OCI-LY7 (cell line): ENCODE data around the gene LRRTM3. TPM values are rescaled to one million over a fixed set of nuclear protein-coding genes. Genes with fewer than 3 reads are reported as not detected.

Experiments used
- BruUV-seq: library from RNA; stranded (reverse); fragments of 400-500 nt; replicated peaks from 2 replicates; lab custom pipeline; 2021; lab: Mats Ljungman, UMichigan
- CTCF ChIA-PET: fragments of 300-600 bp; sonication (Branson Sonifier 250); formaldehyde crosslinking; loops from one replicate; lab custom pipeline; 2022; ENCODE audit warnings: antibody characterized with exemption; ENCODE audit not compliant: unreplicated experiment; lab: Charles Lee
- POLR2A ChIA-PET: fragments of 300-600 bp; sonication (Branson Sonifier 250); formaldehyde crosslinking; loops from one replicate; lab custom pipeline; 2022; ENCODE audit warnings: antibody characterized with exemption; lab: Charles Lee
- DNase-seq: peaks from one replicate; pipeline ENCODE4 v3.0.0-alpha.2; 2015; ENCODE audit warnings: low spot score
- H2AFZ ChIP-seq: fragments of 200-600 bp; sonication (generic), shearing (Covaris generic); 2 replicates; pipeline ENCODE4 v1.6.1; 2014; ENCODE audit warnings: mild to moderate bottlenecking, antibody characterized with exemption, low read length, moderate library complexity
- H3K27ac ChIP-seq: fragments of 200-600 bp; sonication (generic); 2 replicates; pipeline ENCODE4 v1.5.1; 2014; ENCODE audit warnings: mixed run types, low read depth, mild to moderate bottlenecking, moderate library complexity, low read length, inconsistent platforms; ENCODE audit not compliant: poor library complexity, severe bottlenecking
- H3K36me3 ChIP-seq: fragments of 200-600 bp; sonication (generic); 2 replicates; pipeline ENCODE4 v1.6.1; 2014; ENCODE audit warnings: mild to moderate bottlenecking, antibody characterized with exemption, low read length, moderate library complexity, mixed read lengths; ENCODE audit not compliant: insufficient read depth
- H3K4me1 ChIP-seq: fragments of 200-600 bp; sonication (generic); 2 replicates; pipeline ENCODE4 v1.5.1; 2014; ENCODE audit warnings: mild to moderate bottlenecking, low read length; ENCODE audit not compliant: insufficient read depth, poor library complexity, severe bottlenecking
- H3K4me2 ChIP-seq: fragments of 200-600 bp; sonication (generic); 2 replicates; pipeline ENCODE4 v1.6.1; 2014; ENCODE audit warnings: mild to moderate bottlenecking, low read length
- H3K4me3 ChIP-seq: fragments of 200-600 bp; sonication (generic); 2 replicates; pipeline ENCODE4 v1.5.1; 2014; ENCODE audit warnings: mild to moderate bottlenecking, low read depth, low read length; ENCODE audit not compliant: poor library complexity, severe bottlenecking
- H3K79me2 ChIP-seq: fragments of 200-600 bp; sonication (generic); 2 replicates; pipeline ENCODE4 v1.6.1; 2016; ENCODE audit warnings: low read depth, mild to moderate bottlenecking, low read length, moderate library complexity, mixed read lengths; ENCODE audit not compliant: insufficient read depth
- H3K9me2 ChIP-seq: fragments of 200-600 bp; sonication (generic); 2 replicates; pipeline ENCODE4 v1.6.1; 2016; ENCODE audit warnings: mild to moderate bottlenecking, low read length, mixed read lengths; ENCODE audit not compliant: insufficient read depth
- H3K9me3 ChIP-seq: fragments of 200-600 bp; sonication (generic); 2 replicates; pipeline ENCODE4 v1.6.1; 2014; ENCODE audit warnings: mild to moderate bottlenecking, mixed run types, low read length, mixed read lengths
- H4K20me1 ChIP-seq: fragments of 200-600 bp; sonication (generic); 2 replicates; pipeline ENCODE4 v1.6.1; 2014; ENCODE audit warnings: mild to moderate bottlenecking, antibody characterized with exemption, low read length, moderate library complexity, mixed read lengths; ENCODE audit not compliant: insufficient read depth
- CTCF ChIP-seq: fragments of 200-600 bp; sonication (generic); conservative IDR thresholded peaks from 2 replicates; pipeline ENCODE4 v1.5.1; 2014; ENCODE audit warnings: mild to moderate bottlenecking, antibody characterized with exemption, low read length, moderate library complexity, mixed read lengths
- EZH2phosphoT487 ChIP-seq: fragments of 200-600 bp; sonication (generic); IDR thresholded peaks from 2 replicates; pipeline ENCODE4 v1.6.1; 2018; ENCODE audit warnings: low read depth, borderline replicate concordance, mild to moderate bottlenecking, mixed run types, antibody characterized with exemption, low read length, moderate library complexity, mixed read lengths
- intact Hi-C: fragments of 100-400 bp; cut with micrococcal nuclease; formaldehyde crosslinking; loops from one replicate; pipeline ENCODE4 v1.10.0; 2022; ENCODE audit not compliant: unreplicated experiment
- total RNA-seq, 2 experiments: library from RNA; depleted of rRNA in 1 of 2; stranded (reverse); fragments of >200 nt in 1 of 2; shearing (Covaris generic) in 1 of 2; gene quantifications; 2 replicates each; pipeline ENCODE4 v1.2.3, GENCODE V29; 2014 to 2022

LRRTM3 gene
- total RNA-seq, 2 experiments from 2014 or later, result not detected

GRCh38 chr10:66880826-66881225 lies 45.0 kb upstream of the LRRTM3 start:
- POLR2A ChIA-PET, result no interaction called here
- no peaks in the 10 kb centered on the region for H3K4me1 ChIP-seq
- no peak overlapping the region for H3K27ac ChIP-seq
- no peaks in the 10 kb centered on the region for H3K9me3 ChIP-seq
- no TSS peak for BruUV-seq
- H3K4me3 ChIP-seq, result no peak overlapping the region
- CTCF ChIA-PET, result no interaction called here
- H3K4me2 ChIP-seq, result no peak overlapping the region
- intact Hi-C loops, result no loop called here
- no peaks in the 10 kb centered on the region for H3K36me3 ChIP-seq
- DNase-seq, result no peak
- no peaks in the 10 kb centered on the region for H3K79me2 ChIP-seq
- H3K9me2 ChIP-seq, result no peaks in the 10 kb centered on the region
- H2AFZ ChIP-seq, result no peak overlapping the region
- TF ChIP-seq EZH2phosphoT487 (no peak), CTCF (no peak)
- no peaks in the 10 kb centered on the region for H4K20me1 ChIP-seq

GRCh38 chr10:66881814-66882213 lies 44.0 kb upstream of the LRRTM3 start:
- BruUV-seq, result no TSS peak
- Histone ChIP-seq H3K4me1 (no peaks in the 10 kb centered on the region), H3K4me3 (no peak overlapping the region), H3K27ac (no peak overlapping the region), H3K9me2 (no peaks in the 10 kb centered on the region), H3K4me2 (no peak overlapping the region), H3K36me3 (no peaks in the 10 kb centered on the region), H3K79me2 (no peaks in the 10 kb centered on the region), H4K20me1 (no peaks in the 10 kb centered on the region), H2AFZ (no peak overlapping the region), H3K9me3 (no peaks in the 10 kb centered on the region)
- intact Hi-C loops, result no loop called here
- CTCF ChIA-PET, result no interaction called here
- DNase-seq, result no peak
- POLR2A ChIA-PET, result no interaction called here
- TF ChIP-seq CTCF, result no peak
- TF ChIP-seq EZH2phosphoT487, result no peak

- intact Hi-C loops, result no loop called here
Observed at GRCh38 chr10:66882271-66882670, 43.6 kb upstream of the LRRTM3 start.

More at GRCh38 chr10:66882271-66882670, 43.6 kb upstream of the LRRTM3 start:
- Histone ChIP-seq H3K9me3 (no peaks in the 10 kb centered on the region), H3K4me1 (no peaks in the 10 kb centered on the region), H3K4me3 (no peak overlapping the region), H3K79me2 (no peaks in the 10 kb centered on the region), H3K9me2 (no peaks in the 10 kb centered on the region), H2AFZ (no peak overlapping the region), H4K20me1 (no peaks in the 10 kb centered on the region), H3K27ac (no peak overlapping the region), H3K4me2 (no peak overlapping the region), H3K36me3 (no peaks in the 10 kb centered on the region)
- ChIA-PET CTCF (no interaction called here), POLR2A (no interaction called here)
- DNase-seq, result no peak
- TF ChIP-seq CTCF (no peak), EZH2phosphoT487 (no peak)
- BruUV-seq, result no TSS peak
